Psoas muscle (tissue), 8 donors: ENCODE measurements around the gene AHRR. TPM values are rescaled to one million over a fixed set of nuclear protein-coding genes. Genes with fewer than 3 reads are reported as not detected.
"Not testable (repeated sequence)": the region's sequence is repeated elsewhere in the genome, so short reads cannot be mapped to it uniquely, and the experiment has no call there.

Experiments
- ATAC-seq, 4 donors: fragments of 200-7000 bp; cut with Tn5 transposase; one replicate each; pipeline ENCODE4 v1.9.1; 2020; ENCODE audit warnings: moderate library complexity in 3 of 4, mild to moderate bottlenecking in 2 of 4
- DNase-seq, 2 donors: peaks; one replicate each; pipeline ENCODE4 v3.0.0-alpha.2; 2020
- H3K27ac ChIP-seq: fragments of 200-600 bp; one replicate; pipeline ENCODE4 v1.8.0; 2022
- H3K27me3 ChIP-seq, 3 donors: fragments of 200-600 bp in 1 of 3; one replicate each; pipeline versions ENCODE4 v1.6.1 to v1.8.0; 2013 to 2022; ENCODE audit warnings: low read length in 2 of 3, mild to moderate bottlenecking in 2 of 3, moderate library complexity in 1 of 3; ENCODE audit not compliant: insufficient read depth in 3 of 3
- H3K36me3 ChIP-seq, 2 donors: fragments of 200-600 bp in 1 of 2; one replicate each; pipeline versions ENCODE4 v1.6.1 to v1.8.0; 2013 to 2022; ENCODE audit warnings: low read depth in 1 of 2, mild to moderate bottlenecking in 1 of 2, moderate library complexity in 1 of 2; ENCODE audit not compliant: insufficient read depth in 1 of 2
- H3K4me1 ChIP-seq: fragments of 200-600 bp; one replicate; pipeline ENCODE4 v1.8.0; 2022
- H3K4me3 ChIP-seq: fragments of 200-600 bp; one replicate; pipeline ENCODE4 v1.8.0; 2022; ENCODE audit warnings: mild to moderate bottlenecking
- H3K9me3 ChIP-seq: fragments of 200-600 bp; one replicate; pipeline ENCODE4 v1.8.0; 2022
- WGBS, 3 donors: extraction: QIAGEN DNeasy Blood & Tissue Kit; methylation state at CpG; one replicate each; pipeline versions ENCODE4 v1.1.6 to v1.1.7; 2013; 5-methylcytosine and 5-hydroxymethylcytosine counted together
- intact Hi-C, 2 donors: fragments of 100-400 bp; cut with DNase I; formaldehyde crosslinking; loops; one replicate each; pipeline versions ENCODE4 v1.11.0 to v1.14.2; 2022
- polyA plus RNA-seq, 3 donors: library from polyadenylated mRNA; stranded (reverse); fragments of 200-250 nt; gene quantifications; one replicate each; pipeline ENCODE4 v1.2.3, GENCODE V29; 2013
- total RNA-seq, 4 donors: library from RNA; stranded (reverse); fragmentation: NEBNext Ultra II Directional in 2 of 4; extraction: Animal tissue kit (Norgen Biotek cat#: 25700) in 2 of 4; gene quantifications; one replicate each; pipeline versions ENCODE4 v1.2.1 to v1.2.4, GENCODE V29; 2021 to 2023
- TF ChIP-seq, protein P1 (sequence below): fragments of 200-600 bp; IDR thresholded peaks from one replicate; pipeline ENCODE4 v1.8.0; 2022; ENCODE audit warnings: antibody characterized with exemption
- donor health status: healthy with polysubstance abuse.
- donor health status: DM: no; HTN: no; CAD: no; lungs with moderate emphysema.
- donor health status: Bipolar disorder and iron deficiency.
- donor health status: healthy.
- donor health status: DM: yes; HTN: yes; CAD: no.
- donor health status: DM: no; HTN: no; CAD: no.
- donor health status: DM: no; HTN: no; CAD: no.
- donor health status: DM: yes; HTN: yes; CAD: no.

The AHRR gene
- total and polyA plus RNA-seq, 7 donors, result 0.10 to 7.4 (median 0.45) TPM

DNA sequence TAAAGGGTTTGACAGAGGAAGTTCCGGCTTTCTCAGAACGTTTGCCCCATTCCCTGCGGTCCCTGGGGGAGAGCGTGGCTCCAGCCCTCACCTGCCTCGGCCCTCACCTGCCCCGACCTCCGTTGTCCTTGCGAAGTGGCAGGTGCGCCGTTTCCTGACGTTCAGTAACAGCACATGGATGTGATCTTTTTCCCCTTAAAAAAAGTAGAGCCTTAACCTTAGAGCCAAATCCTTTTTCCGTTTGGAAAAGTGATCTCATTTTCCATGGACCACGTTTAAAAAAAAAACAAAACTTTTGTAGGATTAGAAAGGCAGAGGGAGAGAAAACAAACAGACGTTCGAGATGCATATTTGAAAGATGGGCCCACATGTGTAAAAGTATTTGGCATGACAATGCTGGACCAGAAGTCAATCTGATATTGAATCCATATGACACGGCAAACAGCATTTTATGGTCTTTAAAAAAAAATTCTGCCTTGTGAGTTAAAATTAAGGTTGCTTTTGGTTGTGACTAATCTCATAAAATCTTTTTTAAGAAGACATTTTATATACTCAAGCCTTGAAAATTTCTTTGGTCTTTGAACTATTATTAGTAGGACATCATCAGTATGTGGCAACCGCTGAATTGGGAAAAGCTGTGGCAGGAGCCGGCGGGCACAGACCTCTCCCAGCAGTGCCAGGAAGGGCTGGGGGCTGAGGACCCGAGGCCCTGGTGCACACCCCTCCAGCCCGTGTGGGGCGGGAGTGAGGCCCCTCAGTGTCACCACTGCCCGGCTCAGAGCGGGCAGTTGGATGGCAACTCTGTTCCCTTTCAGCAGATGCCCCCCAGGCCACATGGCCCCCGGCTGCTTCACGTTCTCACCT, 79.0 kb downstream of the AHRR start:
- DNase-seq (peak in 1 of 2 donors; percentile 22), ATAC-seq (peak in 1 of 4 donors; percentile 10)
- Histone ChIP-seq H3K4me1 (peaks cover 4% of the 10 kb centered on the region), H3K27ac (no peak overlapping the region), H3K27me3 (peaks cover 0 to 47% (median 3%) of the 10 kb centered on the region in 3 donors), H3K9me3 (no peaks in the 10 kb centered on the region), H3K36me3 (no peaks in the 10 kb centered on the region), H3K4me3 (peak overlapping the region; percentile 10)
- 33 to 41% (median 37%) methylated on average over 26 of the region's 26 CpGs for WGBS, 3 donors
- TF ChIP-seq, protein P1, sequence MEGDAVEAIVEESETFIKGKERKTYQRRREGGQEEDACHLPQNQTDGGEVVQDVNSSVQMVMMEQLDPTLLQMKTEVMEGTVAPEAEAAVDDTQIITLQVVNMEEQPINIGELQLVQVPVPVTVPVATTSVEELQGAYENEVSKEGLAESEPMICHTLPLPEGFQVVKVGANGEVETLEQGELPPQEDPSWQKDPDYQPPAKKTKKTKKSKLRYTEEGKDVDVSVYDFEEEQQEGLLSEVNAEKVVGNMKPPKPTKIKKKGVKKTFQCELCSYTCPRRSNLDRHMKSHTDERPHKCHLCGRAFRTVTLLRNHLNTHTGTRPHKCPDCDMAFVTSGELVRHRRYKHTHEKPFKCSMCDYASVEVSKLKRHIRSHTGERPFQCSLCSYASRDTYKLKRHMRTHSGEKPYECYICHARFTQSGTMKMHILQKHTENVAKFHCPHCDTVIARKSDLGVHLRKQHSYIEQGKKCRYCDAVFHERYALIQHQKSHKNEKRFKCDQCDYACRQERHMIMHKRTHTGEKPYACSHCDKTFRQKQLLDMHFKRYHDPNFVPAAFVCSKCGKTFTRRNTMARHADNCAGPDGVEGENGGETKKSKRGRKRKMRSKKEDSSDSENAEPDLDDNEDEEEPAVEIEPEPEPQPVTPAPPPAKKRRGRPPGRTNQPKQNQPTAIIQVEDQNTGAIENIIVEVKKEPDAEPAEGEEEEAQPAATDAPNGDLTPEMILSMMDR, result no peak
- intact Hi-C loops, result no loop called here

DNA sequence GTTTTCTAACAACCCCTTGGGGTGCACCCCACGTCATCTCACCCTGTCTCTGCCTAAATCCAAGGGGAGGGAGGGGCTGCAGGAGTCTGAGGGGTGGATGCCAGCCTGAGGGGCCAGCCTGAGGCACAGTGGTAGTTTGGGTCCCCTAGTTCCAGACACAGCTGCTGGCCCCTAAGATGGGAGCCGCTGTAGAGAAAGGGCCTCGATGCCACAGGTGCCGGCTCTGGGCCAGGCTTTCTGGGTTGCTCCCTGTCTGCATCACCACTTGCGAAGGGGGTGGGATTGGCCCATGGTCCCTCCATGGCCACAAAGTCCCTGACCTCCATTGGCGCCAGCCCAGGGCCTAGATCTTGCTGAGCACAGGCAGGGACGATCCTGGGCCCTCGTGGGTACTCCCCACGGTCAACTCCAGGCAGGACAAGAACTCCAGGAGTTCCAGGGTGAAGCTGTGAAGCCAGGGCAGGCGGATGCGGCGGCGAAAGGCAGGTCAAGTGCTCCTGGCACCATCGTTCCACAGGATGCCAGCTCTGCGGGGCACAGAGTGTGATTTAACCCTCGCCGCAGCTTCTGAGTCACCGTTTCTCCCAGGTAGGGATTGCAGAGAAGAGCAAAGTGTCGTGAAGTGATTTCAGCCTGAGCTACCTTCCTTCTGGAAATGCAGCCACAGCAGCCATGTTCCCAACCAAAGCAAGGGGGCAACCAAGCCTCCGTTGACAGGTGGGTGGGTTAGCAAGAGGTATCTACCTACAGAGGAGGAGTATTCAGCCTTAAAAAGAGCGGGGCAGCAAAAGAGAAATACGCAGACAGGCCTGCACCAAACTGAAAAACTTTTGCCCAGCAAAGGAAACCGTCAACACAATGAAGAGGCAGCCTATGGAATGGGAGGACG, 79.9 kb downstream of the AHRR start:
- ATAC-seq, result no peak
- TF ChIP-seq, protein P1, result no peak
- WGBS, 3 donors, result 79 to 89% (median 79%) methylated on average over 24 of the region's 24 CpGs
- Histone ChIP-seq H3K4me3 (no peak overlapping the region), H3K36me3 (no peaks in the 10 kb centered on the region), H3K9me3 (no peaks in the 10 kb centered on the region), H3K4me1 (peaks cover 4% of the 10 kb centered on the region), H3K27me3 (peaks cover 0 to 53% (median 3%) of the 10 kb centered on the region in 3 donors), H3K27ac (no peak overlapping the region)
- intact Hi-C loops, result no loop called here
- DNase-seq, result no peak

DNA sequence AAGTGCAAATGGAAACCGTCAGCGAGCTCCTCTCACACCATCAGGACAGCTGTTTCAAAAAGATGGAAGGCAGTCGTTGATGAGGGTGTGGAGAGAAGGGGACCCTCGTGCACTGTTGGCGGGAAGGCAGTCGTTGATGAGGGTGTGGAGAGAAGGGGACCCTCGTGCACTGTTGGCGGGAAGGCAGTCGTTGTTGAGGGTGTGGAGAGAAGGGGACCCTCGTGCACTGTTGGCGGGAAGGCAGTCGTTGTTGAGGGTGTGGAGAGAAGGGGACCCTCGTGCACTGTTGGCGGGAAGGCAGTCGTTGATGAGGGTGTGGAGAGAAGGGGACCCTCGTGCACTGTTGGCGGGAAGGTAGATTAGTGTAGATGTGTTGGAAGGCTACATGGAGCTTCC, 80.7 kb downstream of the AHRR start:
- peaks cover 0 to 53% (median 3%) of the 10 kb centered on the region in 3 donors for H3K27me3 ChIP-seq
- DNase-seq, H3K36me3 ChIP-seq, H3K27ac ChIP-seq, H3K4me1 ChIP-seq, intact Hi-C loops, ATAC-seq, H3K9me3 ChIP-seq, H3K4me3 ChIP-seq: not testable (repeated sequence)
- 88 to 89% (median 89%) methylated on average over 16 to 17 of the region's 17 CpGs for WGBS, 3 donors

DNA sequence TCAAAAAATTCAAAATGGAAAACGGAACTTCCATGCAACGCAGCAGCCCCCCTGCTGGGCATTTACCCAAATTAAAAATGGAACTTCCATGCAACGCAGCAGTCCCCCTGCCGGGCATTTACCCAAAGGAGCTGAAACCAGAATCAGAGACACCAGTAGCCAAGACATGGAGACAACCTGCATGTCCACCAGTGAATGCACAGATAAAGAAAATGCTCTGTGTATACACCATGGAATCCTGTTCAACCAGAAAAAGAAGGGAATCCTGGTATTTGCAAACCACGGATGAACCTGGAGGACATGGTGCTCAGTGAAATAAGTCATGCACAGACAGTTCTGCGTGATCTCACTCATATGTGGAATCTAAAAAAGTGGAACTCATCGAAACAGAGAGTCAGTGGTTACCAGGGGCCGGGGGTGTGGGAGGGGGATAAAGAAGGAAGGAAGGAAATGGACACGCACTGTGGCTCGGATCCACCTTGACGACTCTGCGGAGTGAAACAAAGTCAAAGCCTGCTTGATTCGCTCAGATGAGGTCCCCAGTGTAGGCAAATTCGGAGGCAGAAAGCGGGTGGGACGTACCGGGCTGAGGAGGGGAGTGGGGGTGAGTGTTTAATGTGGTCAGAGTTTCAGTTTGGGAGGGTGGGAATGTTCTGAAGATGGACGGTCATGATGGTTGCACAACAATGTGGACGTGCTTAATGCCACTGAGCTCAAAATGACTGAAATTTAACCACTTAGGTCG, 81.3 kb downstream of the AHRR start:
- intact Hi-C loops, result no loop called here
- no peak for DNase-seq

More for the DNA sequence above, 81.3 kb downstream of the AHRR start:
- peaks cover 4% of the 10 kb centered on the region for H3K4me1 ChIP-seq
- 78 to 87% (median 85%) methylated on average over 20 of the region's 20 CpGs for WGBS, 3 donors
- H3K27me3 ChIP-seq, result peaks cover 0 to 53% (median 3%) of the 10 kb centered on the region in 3 donors
- no peak overlapping the region for H3K4me3 ChIP-seq
- H3K9me3 ChIP-seq, result no peaks in the 10 kb centered on the region
- TF ChIP-seq, protein P1, result no peak
- ATAC-seq, result no peak
- H3K36me3 ChIP-seq, result no peaks in the 10 kb centered on the region
- no peak overlapping the region for H3K27ac ChIP-seq
